Forelimb muscle (tissue), 1 donor: ENCODE measurements around the gene ITGA4. TPM values are rescaled to one million over a fixed set of nuclear protein-coding genes. Genes with fewer than 3 reads are reported as not detected.

Experiments used
- DNase-seq: peaks from one replicate; pipeline ENCODE4 v3.0.0-alpha.2; 2013; ENCODE audit warnings: low read depth
- polyA plus RNA-seq: library from polyadenylated mRNA; unstranded; fragments of 120-200 nt; gene quantifications from one replicate; pipeline ENCODE4 v1.2.1, GENCODE V29; 2013; ENCODE audit not compliant: insufficient read length

ITGA4 gene
- polyA plus RNA-seq, 1 donor = 20.5 TPM

DNA sequence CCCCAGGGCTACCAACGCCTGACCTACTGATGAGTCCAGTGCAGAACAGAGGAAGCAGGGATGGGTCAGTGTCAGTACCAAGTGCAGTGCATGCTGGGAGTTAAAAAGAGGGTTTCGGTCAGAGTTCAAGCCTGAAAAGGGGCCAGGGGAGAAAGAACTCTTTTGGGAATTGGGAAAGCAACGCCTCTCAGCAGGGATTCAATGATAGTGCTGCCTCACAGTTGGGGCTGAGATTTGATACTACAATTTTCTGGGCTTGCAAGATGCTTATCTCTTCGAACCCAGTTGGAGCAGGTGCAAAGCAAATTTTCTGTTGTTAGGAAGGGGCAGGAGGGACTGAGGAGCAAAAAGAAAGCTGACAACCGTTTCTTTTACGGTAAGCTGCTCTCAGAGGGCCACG lies 117.1 kb downstream of the ITGA4 start:
- no peak for DNase-seq

GRCh38 chr2:181575024-181575649 lies 118.0 kb downstream of the ITGA4 start:
- no peak for DNase-seq

DNA sequence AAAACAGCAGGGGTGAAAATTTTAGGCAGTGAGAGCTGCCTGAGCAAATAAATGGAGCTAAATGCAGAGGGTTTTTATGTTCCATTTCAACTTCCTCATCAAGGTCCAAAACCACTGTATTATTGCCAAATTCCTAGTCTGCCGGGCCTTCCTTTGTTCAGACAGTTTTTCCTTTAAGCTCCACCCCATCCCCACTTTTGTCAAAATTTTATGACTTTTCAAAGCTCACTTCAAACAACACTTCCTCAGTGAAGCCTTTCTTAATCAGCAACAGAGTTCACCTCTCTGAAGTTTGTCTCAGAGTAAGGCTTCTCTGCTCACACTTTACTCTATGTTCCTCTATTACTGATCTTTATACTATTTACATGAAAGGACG lies 118.5 kb downstream of the ITGA4 start:
- DNase-seq = no peak

GRCh38 chr2:181576431-181576830 lies 119.2 kb downstream of the ITGA4 start:
- DNase-seq = no peak

GRCh38 chr2:181578829-181579228 lies 121.6 kb downstream of the ITGA4 start:
- no peak for DNase-seq

- no peak for DNase-seq
Measured at GRCh38 chr2:181581534-181581933, 124.3 kb downstream of the ITGA4 start.

DNA sequence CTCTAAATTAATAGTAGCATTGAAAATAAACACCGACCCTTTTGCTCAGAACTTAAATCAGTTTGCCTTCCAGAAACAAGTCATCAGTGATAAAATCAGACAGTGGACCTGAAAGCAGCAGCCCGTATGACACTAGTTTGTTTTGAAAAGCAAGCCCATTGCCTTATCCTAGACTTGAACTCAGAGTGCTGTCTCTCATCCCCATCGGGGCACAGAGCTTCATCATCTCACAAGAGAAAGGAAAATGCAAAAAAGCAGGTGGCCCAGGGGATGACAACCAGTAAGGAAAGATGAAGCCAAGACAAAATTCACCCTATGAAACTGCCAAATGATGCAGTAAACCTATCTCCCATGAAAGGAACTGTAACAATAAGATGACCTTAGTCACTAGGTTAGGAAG lies 128.5 kb downstream of the ITGA4 start:
- no peak for DNase-seq

Other genes starting within 250 kb of the ITGA4 start
- 6.7 TPM for gene CERKL, start 199.7 kb downstream of the ITGA4 start, polyA plus RNA-seq
- not detected for gene NEUROD1, start 223.1 kb downstream of the ITGA4 start, polyA plus RNA-seq